ENCODE results near the gene MXD4.

MXD4 gene, protein sequence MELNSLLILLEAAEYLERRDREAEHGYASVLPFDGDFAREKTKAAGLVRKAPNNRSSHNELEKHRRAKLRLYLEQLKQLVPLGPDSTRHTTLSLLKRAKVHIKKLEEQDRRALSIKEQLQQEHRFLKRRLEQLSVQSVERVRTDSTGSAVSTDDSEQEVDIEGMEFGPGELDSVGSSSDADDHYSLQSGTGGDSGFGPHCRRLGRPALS

DNA sequence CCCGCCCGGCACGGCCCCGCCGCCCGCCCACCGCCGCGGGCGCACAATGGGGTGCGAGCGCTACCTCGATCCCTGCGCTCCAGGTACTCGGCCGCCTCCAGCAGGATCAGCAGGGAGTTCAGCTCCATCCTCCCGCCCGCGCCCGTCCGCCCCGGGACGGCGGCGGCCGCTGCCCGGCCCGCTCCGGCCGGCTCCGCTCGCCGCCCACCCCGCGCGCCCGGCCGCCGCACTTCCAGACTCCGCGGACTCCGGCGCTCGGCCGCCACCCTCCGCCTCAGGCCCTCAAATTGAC lies at the start of gene MXD4:
MXD4 (minus strand) TSS at position 257 of the 292 bp plus-strand sequence; CDS start at position 128, 129 bp downstream.
- TF ChIP-seq, protein P1, sequence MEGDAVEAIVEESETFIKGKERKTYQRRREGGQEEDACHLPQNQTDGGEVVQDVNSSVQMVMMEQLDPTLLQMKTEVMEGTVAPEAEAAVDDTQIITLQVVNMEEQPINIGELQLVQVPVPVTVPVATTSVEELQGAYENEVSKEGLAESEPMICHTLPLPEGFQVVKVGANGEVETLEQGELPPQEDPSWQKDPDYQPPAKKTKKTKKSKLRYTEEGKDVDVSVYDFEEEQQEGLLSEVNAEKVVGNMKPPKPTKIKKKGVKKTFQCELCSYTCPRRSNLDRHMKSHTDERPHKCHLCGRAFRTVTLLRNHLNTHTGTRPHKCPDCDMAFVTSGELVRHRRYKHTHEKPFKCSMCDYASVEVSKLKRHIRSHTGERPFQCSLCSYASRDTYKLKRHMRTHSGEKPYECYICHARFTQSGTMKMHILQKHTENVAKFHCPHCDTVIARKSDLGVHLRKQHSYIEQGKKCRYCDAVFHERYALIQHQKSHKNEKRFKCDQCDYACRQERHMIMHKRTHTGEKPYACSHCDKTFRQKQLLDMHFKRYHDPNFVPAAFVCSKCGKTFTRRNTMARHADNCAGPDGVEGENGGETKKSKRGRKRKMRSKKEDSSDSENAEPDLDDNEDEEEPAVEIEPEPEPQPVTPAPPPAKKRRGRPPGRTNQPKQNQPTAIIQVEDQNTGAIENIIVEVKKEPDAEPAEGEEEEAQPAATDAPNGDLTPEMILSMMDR (IDR thresholded peaks at IDR 0.05; ENCODE audit: insufficient read depth, low read depth, low read length, missing control alignments) = no peak
- no peak for DNase-seq (ENCODE audit: low read depth)
- peak within 1 kb of the TSS; percentile 78 for H3K4me3 ChIP-seq (ENCODE audit: low read length)

DNA sequence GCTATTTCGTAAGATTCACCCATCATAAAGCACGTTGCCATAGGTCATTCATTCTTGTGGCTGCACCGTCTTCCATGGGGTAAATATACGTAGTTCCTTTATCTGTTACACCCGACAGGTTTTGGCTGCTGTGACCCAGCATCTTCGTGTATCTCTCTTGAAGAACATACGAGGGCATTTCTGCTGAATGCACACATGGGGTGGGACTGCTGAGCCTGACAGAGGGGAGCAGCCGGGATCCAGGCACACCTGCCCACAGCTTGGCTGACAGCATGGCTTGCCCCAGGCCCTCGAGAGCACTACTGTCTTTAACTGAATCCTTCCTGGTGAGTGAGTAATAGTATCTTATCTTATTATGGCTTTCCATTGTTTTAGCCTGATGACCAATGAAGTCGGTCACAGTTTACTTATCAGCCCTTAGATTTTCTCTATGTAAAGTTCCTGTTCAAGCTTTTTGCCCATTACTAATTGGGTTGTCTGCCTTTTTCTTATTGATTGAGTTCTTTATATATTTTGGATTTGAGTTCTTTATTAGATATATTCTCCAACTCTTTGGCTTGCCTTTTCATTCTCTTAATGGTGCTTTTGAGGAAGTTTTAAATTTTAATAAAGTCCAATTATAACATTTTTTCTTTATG lies 45.0 kb upstream of the MXD4 start:
- TF ChIP-seq, protein P1 (IDR thresholded peaks at IDR 0.05; ENCODE audit: insufficient read depth, low read depth, low read length, missing control alignments) = no peak
- no peak overlapping the region for H3K4me3 ChIP-seq (ENCODE audit: low read length)
- DNase-seq (ENCODE audit: low read depth) = no peak

DNA sequence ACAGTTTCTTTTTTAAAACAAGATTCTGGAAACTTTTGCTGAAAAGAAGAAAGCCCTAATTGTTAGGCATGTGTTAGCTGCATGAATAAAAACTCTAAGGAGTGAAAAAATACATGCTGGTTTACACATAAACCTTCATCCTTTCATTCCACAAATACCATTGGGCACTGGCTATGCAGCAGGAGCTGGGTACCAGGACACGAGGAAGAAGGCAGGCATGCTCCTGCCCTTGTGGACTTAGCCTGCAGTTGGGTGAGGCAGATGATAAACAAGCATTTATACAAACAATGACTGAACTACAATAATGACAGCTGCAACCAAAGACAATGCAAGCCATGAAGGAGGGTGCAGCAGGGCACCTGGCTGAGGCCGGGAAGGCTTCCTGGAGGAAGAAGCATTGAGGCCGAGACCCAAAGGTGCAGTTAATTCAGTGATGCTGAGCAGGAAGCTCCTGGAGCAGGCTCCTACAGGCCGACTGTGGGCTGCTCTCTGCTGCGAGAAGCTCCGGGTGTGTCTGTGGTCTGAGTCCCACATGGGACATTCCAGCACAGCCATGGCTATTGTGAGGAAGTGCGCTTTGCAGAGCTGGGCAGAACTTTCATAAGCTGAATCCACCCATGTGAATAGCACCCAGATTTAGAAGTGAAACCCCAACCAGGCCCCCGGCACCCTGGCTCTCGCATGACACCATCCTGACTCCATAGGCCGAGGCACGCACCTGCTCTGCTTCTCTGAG lies 44.0 kb upstream of the MXD4 start:
- TF ChIP-seq, protein P1 (IDR thresholded peaks at IDR 0.05; ENCODE audit: insufficient read depth, low read depth, low read length, missing control alignments) = no peak
- no peak overlapping the region for H3K4me3 ChIP-seq (ENCODE audit: low read length)
- DNase-seq (ENCODE audit: low read depth) = no peak

DNA sequence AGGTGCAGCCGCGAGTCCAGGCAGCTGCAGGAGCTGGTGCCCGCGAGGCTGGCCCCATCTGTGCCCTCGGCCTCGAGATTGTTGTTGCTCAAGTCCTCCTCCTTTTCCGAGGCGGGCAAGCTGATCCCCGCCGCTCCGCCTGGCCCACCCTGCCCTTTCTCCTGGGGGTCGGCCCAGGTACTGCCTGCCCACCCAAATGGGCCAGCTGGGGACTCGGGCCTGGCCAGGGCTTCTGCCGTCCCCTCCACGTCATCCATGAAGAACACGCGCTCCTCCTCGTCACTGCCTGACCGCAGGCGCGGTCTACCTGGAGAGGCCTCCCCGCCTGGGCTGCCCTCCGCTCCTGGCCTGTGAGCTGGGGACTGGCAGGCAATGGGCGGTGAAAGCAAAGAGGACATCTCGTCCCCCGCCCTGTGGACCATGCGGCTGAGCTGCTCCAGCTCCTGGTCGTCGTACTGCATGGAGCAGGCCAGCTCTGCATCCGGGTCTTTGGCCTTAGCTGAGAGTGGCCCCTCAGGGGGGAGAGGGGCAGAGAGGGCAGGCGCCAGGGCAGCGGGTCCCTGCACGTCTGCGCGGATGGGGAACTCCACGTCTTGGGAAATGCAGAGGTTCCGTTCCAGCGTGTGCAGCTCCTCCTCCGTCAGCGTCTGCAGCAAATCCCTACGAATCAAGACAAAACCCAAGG lies 43.1 kb upstream of the MXD4 start:
- TF ChIP-seq, protein P1 (IDR thresholded peaks at IDR 0.05; ENCODE audit: insufficient read depth, low read depth, low read length, missing control alignments) = no peak
- H3K4me3 ChIP-seq (ENCODE audit: low read length) = no peak overlapping the region
- DNase-seq (ENCODE audit: low read depth) = no peak

DNA sequence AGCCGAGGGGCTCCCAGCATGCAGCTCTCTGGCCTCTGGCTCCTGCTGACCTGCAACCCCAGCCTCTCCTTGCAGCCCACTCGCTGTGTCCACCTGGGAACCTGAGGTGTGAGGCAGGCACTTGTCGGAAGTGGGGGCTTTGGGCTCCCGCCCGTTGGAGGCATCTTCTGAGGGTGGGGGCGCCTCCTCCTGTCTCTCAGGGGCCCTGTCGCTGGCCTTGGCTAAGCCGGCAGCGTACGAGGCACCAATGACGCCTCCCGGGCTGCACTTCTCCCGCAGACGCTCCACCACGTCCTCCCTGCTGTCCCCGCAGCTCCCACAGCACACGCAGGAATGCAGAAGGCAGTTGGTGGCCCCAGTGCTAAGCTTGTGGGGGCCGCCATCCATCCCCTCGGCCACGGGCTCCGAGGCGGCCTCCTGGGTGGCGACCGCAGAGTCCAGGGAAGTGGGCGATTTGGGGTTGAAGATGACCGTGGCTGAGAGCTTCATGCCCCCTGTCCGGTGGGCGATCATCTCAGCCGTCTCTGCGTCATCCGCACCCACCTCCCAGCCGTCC lies 42.5 kb upstream of the MXD4 start:
- TF ChIP-seq, protein P1 (IDR thresholded peaks at IDR 0.05; ENCODE audit: insufficient read depth, low read depth, low read length, missing control alignments) = no peak
- DNase-seq (ENCODE audit: low read depth) = no peak
- H3K4me3 ChIP-seq (ENCODE audit: low read length) = no peak overlapping the region

DNA sequence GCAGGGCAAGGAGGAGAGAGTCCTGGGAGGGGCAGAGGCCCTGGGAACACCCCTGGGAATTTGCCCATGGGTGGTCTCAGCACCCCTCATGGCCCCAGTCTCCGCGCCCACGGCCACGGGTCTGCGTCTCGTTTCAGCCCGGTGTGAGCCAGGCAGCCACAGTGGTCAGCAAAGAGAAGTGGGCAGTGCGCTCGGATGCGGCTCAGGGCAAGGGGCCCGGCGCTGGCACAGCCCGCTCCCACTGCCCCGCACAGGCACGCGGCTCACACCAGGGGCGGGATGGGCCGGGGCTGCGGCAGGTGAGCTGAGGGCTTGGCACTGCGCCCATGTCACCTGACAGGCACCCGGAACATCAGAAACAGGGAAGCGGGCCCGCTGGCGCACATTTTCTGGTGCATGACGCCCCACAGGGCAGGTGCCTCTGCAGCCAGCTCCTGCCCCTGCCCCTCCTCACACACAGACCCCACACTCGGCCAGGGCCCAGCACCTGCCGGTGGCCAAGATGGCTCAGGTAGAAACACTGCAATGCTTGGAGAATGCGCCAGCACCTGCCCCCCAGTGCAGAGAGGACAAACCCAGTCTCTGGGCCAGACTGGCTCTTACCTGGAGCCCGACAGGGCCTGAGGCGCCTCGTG lies 41.9 kb upstream of the MXD4 start:
- no peak overlapping the region for H3K4me3 ChIP-seq (ENCODE audit: low read length)
- no peak for DNase-seq (ENCODE audit: low read depth)
- TF ChIP-seq, protein P1 (IDR thresholded peaks at IDR 0.05; ENCODE audit: insufficient read depth, low read depth, low read length, missing control alignments) = no peak

All from epithelial cell of esophagus (primary cell).